Putamen (tissue), 1 donor: ENCODE measurements around the gene SLCO4A1.

Source experiments
- DNase-seq: peaks from one replicate; pipeline ENCODE4 v3.0.0-alpha.2; 2016; ENCODE audit warnings: low spot score

Gene SLCO4A1

DNA sequence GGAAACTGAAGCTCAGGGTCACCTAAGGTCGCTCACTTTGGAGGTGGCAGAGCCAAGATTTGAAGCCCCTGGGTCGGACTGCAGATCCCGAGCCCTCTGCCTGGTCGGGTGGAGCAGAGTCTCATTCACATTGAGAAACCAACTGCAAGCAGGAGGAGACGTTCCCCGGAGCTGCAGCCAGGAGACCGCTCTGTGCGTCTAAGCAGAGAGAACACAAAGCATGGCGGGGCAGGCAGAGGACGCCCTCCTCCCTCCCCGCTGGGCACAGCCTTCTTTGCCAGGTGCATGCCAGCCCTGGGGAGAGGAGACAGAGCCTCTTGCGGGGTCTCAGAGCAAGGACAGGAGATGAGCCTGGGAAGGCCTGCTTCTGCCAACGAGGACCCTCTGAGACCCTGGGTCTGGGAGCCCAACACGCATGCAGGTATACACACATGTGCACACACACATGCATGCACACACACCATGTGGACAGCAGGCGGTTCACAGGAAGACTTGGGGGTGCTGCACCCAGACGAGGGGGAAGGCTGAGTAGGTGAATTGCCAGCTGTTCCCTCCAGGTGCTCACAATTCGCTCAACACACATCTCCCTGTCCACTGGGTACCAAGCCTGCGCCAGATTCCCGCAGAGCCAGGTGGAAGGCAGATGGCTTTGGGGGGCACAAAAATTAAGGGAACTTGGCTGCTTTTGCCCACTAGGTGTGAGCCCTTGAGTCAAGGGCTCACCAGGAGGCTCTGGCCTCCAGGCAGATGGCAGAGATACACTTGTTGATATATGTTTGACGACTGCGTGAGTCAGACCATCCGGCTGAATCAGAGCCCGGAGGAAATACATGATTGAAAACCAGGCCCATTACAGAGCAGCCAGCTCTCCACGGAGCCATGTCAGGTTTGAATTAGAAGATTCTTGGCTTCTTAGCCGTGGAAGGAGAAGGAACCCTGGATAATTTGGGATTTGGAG lies 60.9 kb downstream of the SLCO4A1 start:
- DNase-seq: no peak

DNA sequence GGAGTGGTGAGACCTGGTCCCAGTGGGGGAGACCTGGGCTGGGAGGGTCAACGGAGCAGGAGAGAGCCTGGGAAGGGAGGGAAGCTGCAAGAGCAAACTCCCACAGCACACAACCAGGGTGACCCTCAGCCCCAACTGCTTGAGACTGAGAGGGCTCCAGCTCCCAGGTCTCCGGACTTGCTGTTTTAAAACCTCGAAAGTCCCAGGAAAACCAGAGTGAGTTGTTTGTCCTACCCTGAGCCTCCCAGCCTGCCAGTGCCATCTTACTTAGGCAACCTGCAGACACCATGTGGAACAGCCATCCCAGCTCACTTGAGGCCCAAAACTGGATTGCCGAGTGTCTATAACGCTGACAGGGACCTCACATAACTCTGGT lies 61.5 kb downstream of the SLCO4A1 start:
- DNase-seq: no peak

DNA sequence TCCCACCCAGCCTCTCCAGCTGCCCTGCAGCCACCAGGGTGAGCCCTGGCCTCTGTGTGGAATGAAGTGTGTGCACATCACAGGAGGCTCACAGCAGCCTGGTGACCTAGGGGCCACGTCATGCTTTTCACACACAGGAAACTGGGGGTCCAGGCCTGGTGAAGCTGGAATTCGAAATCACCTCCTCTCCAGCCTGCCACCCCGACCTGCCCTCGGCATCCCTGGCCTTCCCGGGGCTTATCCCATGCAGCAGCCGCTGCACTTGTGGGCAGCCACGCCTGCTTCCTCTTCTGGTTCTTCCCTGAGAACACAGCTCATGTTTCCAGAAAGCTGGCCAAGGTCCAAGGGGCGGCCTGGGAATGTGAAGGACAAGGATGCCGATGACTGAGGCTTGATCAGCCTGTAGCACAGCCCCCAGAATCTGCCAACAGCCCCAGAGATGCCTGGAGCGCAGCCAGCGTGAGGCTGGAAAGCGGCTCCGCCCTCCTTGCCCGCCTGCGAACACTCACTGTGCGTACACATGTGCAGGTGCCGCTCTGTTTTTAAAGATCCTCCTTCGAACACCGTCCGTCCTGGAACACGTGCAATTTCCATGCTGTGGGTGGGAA lies 62.1 kb downstream of the SLCO4A1 start:
- DNase-seq: no peak

DNA sequence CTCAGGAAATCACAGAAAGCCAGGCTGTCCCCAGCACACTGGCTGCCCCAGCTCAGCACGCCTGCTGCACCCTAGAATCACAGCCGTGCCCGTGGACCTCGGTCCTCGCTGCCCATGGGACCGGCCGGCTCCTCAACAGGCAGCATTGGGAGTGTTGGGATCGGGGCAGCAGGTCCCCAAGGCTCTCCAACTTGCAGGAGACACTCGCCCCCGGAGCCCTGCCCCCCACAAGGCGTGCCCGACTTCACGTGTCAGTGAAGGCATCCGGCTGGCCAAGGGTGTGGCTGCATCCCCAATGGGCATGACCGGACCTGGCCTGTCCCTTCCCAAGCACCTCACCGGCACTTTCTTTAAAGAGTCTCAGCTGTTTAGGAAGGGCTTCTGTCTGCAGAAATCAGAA lies 63.3 kb downstream of the SLCO4A1 start:
- DNase-seq: no peak

DNA sequence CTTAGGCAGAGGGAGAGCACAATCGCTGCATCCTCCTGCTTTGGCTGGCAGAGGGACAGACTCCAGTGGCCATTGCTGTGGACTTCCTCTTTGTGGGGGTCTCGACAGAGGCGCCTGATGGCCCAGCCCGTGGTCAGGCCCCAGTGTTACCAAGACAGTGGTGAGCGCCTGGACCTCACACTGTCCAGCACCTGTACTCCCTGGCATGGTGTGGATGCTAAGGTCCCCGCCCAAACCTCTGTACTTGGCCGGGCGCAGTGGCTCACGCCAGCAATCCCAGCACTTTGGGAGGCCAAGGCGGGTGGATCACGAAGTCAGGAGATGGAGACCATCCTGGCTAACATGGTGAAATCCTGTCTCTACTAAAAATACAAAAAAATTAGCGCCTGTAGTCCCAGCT lies 64.0 kb downstream of the SLCO4A1 start:
- DNase-seq: no peak

DNA sequence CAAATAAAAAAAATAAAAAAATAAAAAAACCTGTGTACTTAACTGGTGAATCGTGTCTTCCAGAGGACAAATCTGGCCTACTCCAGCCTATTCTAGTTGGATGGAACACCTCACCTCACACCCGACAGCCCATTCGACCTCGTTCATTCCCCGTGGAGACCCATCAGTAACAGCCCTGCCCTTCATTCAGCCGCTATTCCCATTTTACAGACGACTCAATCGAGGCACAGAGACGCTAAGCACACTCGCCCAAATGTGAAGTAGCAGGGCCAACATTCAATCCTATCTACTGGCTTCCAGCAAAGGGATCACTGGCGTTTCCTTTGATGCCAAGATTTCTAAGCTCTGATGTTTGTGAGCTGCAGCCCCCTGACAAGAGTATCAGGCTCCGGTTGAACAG lies 64.6 kb downstream of the SLCO4A1 start:
- DNase-seq: no peak

DNA sequence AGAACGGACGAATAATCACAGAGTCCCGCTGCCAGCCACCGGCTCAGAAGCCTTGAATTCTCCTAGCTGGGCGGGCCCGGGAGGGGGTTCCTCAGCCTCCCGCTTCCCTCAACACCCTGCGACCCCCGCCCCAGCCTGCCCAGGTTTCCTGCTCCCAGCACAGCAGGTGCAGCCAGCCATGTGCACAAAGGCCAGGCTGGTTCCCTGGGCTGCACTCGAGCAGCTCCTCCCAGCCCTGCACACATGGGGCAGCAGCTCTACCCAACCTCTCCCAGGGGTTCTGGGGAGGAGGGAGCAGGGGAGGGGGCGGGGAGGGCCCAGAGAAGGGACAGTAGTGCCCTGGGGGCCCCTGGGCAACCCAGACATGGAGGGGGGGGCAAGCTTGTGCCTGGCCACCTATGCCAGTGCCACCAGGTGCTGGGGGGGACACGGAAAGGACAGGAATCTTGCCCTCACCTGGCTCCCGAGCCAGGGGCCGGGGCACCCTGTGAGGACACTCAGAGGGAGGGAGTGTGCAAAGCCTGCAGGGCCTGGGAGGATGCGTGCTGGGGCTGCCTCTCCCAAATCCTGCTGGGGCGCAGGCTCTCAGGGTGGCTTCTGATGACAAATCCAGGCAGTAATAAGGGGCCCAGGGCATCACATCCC lies 65.1 kb downstream of the SLCO4A1 start:
- no peak for DNase-seq

DNA sequence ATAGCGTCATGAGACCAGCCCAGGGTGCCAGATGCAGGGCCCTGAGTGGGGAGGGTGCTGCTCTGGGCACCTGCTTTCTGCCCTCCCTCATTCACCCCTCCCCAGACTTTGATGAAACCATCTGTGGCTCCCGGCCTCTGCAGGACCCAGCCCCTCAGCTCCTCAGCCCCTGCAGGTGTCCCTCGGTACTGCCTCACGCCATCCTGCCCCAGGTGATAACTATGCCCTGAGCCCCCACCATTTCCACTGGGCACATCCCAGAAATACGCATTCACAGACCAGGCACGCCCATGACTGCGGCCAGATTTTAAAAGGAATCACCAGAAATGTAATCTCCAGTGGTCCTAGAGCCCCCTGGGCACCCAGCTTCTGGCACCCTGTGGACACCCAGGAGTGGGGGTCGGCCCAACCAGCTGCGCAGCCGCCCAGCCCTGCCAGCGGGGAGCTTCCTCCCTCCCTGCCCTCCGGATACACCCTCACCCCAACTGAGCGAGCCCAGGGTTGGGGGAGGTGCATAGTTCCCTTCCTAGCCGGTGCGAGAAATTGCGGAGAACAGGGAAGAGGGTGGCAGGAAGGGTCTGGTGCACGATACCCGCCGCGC lies 65.7 kb downstream of the SLCO4A1 start:
- DNase-seq: no peak

DNA sequence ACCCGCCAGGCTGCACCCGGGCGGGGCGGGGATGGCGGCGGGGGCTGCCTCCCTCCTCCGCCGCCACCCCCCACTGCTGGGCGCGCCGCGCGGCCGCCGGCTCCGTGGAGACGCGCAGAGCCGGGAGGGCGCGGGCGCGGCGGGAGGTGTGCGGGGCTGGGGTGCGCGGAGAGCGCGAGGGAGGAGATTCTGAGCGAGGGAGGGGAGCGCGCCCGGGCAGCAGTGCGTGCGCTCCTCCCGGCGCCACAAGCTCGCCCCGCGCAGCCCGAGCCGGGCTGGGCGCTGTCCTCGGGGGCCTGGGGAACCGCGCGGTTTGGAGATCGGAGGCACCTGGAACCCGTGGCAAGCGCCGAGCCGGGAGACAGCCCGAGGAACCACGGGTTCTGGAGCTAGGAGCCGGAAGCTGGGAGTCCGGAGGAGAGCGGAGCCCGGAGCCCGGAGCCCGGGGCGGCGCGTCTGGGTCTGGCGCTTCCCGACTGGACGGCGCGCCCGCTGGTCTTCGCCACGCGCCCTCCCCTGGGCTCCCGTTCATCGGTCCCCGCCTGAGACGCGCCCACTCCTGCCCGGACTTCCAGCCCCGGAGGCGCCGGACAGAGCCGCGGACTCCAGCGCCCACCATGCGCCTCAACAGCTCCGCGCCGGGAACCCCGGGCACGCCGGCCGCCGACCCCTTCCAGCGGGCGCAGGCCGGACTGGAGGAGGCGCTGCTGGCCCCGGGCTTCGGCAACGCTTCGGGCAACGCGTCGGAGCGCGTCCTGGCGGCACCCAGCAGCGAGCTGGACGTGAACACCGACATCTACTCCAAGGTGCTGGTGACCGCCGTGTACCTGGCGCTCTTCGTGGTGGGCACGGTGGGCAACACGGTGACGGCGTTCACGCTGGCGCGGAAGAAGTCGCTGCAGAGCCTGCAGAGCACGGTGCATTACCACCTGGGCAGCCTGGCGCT lies 66.6 kb downstream of the SLCO4A1 start, which contains the start of gene NTSR1:
Gene NTSR1, plus strand, starts transcription at position 246 of the 946 bp plus-strand sequence. Its CDS starts 372 bp downstream, at position 618.
- no peak for DNase-seq

DNA sequence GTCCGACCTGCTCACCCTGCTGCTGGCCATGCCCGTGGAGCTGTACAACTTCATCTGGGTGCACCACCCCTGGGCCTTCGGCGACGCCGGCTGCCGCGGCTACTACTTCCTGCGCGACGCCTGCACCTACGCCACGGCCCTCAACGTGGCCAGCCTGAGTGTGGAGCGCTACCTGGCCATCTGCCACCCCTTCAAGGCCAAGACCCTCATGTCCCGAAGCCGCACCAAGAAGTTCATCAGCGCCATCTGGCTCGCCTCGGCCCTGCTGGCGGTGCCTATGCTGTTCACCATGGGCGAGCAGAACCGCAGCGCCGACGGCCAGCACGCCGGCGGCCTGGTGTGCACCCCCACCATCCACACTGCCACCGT lies 67.2 kb downstream of the SLCO4A1 start:
- DNase-seq: no peak

DNA sequence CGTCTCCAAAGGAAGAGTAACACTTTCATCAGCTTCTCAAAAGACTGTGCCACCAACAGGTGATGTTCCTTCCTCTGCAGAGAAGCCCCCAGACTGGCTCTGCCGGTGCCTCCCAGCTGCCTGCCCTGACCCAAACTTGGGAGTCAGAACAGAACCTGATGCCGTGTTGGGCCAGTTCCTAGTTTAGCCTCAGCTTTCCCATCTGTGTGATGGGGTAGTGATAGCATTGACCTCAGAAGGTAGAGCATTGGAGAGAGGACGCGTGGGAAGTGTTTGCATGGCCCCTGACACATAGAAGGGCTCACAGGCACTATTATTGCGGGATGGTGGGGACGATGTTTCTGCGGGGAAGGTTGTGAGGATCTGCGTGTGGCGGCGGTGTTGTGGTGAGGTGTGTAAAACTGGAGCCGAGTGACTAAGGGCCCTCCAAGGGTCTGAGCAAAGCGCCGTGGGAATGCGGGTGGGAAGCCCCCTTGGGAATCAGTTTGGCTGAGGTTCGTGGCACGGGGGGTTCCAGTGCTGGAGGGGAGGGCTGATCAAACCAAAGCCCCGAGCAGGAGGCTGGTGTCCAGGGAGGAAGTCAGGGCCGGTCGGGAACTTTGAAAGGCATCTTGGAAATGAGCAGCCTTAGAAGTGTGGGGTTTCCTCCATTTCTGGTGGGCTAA lies 68.0 kb downstream of the SLCO4A1 start:
- DNase-seq: no peak

DNA sequence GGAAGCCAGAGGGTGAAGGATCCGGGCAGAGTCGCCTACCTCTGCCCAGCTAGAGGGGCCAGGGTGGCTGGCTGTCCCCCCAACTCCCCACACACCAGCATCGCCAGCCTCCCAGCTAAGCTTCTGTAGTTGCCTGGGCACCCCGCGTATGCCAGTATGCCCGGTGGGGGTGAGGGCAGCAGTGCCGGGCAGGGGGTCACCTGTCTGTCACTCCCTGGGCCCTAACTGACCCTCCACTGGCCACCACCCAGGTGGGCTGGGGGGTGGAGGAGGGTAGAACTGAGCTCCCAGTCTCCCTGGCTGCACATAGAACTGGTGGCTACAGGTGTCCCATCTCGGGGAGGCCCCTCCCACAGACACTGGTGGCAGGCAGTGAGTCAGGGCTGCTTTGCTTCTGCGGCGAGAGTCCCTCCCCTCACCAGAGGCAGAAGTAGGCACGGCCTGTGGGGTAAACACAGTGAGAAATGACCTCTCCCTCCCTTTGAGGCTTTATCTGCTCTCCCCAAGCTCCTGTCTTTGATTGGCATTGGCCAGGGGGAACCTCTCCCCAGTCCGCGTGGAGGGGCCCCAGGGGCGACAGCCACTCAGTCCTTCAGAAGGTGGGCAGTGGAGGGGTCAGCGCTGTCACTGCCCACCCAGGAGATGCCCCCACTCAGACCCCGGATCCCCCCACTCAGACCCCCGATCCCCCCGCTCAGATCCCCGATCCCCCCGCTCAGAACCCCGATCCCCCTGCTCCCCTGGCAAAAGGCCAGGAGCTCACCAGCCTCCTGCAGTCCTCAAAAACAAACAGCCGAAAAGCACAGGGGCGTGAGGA lies 68.8 kb downstream of the SLCO4A1 start:
- no peak for DNase-seq

DNA sequence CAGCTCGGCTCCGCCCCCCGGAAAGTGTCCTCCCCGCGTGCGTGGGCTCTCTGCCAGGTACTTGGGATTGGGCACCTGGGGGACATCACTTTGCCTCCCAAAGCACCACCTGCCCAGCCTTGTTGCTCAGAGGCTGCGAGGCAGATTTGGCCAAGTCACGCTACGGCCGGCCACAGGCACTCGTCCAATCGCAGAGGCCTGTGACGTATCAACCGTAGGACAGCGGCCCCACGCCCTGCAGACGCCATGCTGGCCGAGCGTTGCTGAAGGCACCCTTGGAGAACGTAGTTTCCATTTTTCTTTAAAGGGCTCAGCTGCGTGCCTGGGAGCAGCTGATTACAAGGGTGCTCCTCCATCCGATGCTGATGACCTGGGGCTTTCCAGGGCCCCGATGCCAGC lies 69.4 kb downstream of the SLCO4A1 start:
- DNase-seq: no peak

DNA sequence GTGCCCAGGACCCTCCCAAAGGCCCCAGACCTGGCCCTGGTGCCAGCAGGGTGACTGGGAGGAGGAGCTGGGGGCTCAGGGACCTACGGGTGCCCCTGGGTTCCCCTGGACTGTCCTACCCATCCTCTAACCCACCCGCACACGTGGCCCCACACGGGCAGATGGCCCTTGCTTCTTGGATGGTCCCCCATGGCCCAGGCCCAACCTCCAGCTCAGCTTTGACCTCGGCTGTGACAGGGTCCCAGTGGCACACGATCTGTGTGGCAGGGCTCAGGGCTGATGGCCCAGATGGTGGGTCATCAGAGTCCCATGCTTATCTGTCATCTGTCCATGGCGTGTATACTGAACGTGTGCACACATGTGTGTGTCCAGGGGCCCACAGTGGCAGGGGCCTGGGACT lies 70.3 kb downstream of the SLCO4A1 start:
- no peak for DNase-seq

DNA sequence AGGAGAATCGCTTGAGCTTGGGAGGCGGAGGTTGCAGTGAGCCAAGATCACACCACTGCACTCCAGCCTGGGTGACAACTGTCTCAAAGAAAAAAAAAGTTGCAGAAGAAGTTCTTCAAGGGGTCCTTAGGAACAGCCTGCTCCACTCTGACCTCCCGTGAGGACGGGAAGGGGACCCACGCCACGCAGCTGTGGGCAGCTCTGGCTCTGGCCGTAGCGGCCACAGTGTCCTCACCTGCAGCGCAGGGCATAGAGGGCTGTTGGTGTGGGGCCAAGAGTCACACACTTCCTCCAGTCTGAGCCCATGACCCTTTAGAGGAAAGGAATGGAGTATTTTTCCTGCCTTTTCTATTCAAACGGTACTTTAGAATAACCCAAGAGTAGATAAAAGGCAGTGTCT lies 71.7 kb downstream of the SLCO4A1 start:
- DNase-seq: no peak

DNA sequence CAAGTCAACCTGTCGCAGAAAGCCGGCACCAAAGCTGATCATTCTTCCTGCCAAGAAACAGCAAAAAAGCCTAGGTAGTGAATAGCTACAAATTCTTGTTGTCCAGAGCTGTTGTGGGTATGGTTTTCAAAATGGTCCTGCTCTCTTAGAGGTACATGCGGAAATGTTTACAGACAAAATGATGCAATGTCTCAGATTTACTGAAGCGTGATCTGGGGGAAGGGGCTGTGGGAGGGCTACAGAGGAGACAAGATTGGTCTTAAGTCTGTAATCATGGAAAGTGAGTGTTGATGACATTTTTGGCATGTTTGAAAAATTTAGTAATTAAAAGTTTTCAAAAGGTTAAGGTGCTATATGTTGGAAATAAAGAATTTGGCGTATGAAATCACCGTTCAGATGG lies 72.5 kb downstream of the SLCO4A1 start:
- DNase-seq: no peak

DNA sequence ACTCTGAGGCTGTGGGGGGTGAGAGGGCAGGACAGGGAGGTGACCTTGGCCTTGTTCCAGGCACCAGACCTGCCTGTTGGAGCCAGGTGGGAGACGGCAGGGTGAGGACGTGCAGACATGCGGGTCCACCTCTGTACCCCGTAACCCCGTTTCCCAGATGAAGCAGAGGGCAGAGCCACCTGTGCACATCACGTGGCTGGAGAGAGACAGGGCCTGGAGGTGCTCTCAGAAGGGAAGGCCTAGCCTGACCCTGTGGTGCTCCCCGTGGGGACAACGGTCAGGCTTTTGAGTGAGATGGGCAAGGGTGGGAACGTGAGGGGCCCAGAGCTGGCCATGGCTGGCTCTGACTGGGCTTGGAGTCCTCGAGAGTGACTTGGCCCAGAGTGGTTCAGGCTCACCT lies 72.9 kb downstream of the SLCO4A1 start:
- DNase-seq: no peak

DNA sequence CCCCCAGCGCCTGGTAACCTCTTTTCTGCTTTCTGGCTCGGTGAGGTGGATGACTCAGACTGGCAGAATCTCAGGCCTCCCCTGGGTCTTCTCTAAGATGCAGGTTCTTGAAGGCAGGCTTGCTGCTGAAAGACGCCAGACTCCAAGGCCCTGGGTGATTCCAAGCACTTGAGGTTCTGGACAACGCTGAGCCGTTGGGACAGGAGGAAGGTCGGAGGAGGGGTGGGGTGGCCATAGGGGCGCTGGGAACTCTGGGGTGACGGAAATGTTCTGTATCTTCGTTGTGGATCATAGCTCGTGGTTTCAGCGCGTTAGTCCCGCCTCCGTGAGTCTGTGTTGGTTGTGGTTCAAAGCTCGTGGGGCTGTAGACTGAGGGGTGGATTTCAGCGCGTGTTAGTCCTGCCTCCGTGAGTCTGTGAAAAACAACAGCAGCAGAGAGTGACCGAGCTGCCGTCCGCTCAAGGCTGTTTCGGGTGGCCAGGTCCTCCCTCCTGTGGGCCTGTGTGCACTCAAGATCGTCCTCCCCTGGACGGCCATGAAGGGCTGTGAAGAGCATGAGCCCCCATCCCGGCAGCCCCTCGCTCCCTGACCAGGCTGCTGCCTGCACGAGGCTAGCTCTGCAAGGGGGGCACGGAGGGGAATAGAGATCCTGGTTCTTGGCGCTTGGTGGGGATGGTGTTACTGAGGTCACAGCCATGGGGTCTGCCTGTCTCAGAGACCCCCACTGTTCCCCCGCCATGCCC lies 74.1 kb downstream of the SLCO4A1 start:
- no peak for DNase-seq

DNA sequence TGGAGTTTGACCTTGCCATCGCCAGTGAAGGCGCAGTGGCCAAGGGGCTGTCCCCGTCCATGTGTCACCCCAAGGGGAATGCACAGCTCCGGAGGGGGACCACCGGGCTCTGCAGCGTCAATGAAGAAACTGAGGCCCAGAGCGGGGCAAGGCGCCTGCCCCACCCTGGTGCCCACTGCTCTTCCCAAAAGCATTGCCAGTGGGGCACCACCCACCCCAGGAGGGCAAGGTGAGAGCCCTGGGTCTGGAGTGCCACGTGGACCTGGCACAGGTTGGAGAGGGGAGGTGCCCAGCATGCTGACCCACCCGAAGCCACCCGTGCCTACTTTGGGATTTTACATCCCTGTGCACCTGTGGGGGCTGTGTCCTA lies 74.6 kb downstream of the SLCO4A1 start:
- DNase-seq: no peak
